Endodermal cell (in vitro differentiated cells): ENCODE measurements around the gene STXBP5. TPM values are rescaled to one million over a fixed set of nuclear protein-coding genes. Genes with fewer than 3 reads are reported as not detected.

ENCODE experiments used
- DNase-seq: peaks from one replicate; pipeline ENCODE4 v3.0.0-alpha.2; 2017
- H3K27ac ChIP-seq: 2 replicates; pipeline ENCODE4 v1.5.1; 2013; ENCODE audit warnings: mild to moderate bottlenecking, low read depth, low read length, moderate library complexity
- H3K27me3 ChIP-seq: 2 replicates; pipeline ENCODE4 v1.6.1; 2013; ENCODE audit warnings: mild to moderate bottlenecking, low read length, moderate library complexity; ENCODE audit not compliant: insufficient read depth, control insufficient read depth, poor library complexity, severe bottlenecking
- H3K36me3 ChIP-seq: 2 replicates; pipeline ENCODE4 v1.7.0; 2013; ENCODE audit warnings: mild to moderate bottlenecking, low read length, moderate library complexity; ENCODE audit not compliant: control insufficient read depth, insufficient read depth
- H3K4me1 ChIP-seq: one replicate; pipeline ENCODE4 v1.7.0; 2013; ENCODE audit warnings: low read length; ENCODE audit not compliant: control insufficient read depth, insufficient read depth
- H3K4me3 ChIP-seq: 2 replicates; pipeline ENCODE4 v1.5.1; 2013; ENCODE audit warnings: mild to moderate bottlenecking, low read length, moderate library complexity
- H3K9ac ChIP-seq: 2 replicates; pipeline ENCODE4 v1.6.1; 2013; ENCODE audit warnings: mild to moderate bottlenecking, low read length, moderate library complexity; ENCODE audit not compliant: poor library complexity, severe bottlenecking; ENCODE audit errors: extremely low read depth
- H3K9me3 ChIP-seq: 2 replicates; pipeline ENCODE4 v1.6.1; 2013; ENCODE audit warnings: mild to moderate bottlenecking, low read length, moderate library complexity; ENCODE audit not compliant: control insufficient read depth
- H3K27ac Mint-ChIP-seq: 2 replicates; pipeline ENCODE4 v1.8.0; 2020; ENCODE audit warnings: mixed read lengths
- H3K27me3 Mint-ChIP-seq: 2 replicates; pipeline ENCODE4 v1.8.0; 2021; ENCODE audit warnings: mild to moderate bottlenecking, mixed read lengths; ENCODE audit not compliant: insufficient read depth
- H3K36me3 Mint-ChIP-seq: 2 replicates; pipeline ENCODE4 v1.8.0; 2020; ENCODE audit warnings: low read depth, mixed read lengths
- H3K4me1 Mint-ChIP-seq: 2 replicates; pipeline ENCODE4 v1.8.0; 2020; ENCODE audit warnings: mixed read lengths
- H3K4me3 Mint-ChIP-seq: 2 replicates; pipeline ENCODE4 v1.8.0; 2020; ENCODE audit warnings: mild to moderate bottlenecking, moderate library complexity, mixed read lengths
- H3K9me3 Mint-ChIP-seq: 2 replicates; pipeline ENCODE4 v1.8.0; 2020; ENCODE audit warnings: mild to moderate bottlenecking, mixed read lengths
- CTCF ChIP-seq: fragments of 200-600 bp; sonication (generic); conservative IDR thresholded peaks from 2 replicates; pipeline ENCODE4 v1.5.0; 2021; ENCODE audit warnings: antibody characterized with exemption, mild to moderate bottlenecking
- WGBS, 2 experiments: methylation state at CpG; one replicate each; pipeline versions ENCODE4 v1.1.5 to v1.1.7; 2013; ENCODE audit warnings: missing lambda C conversion rate in 2 of 2, mixed read lengths in 1 of 2; ENCODE audit not compliant: insufficient coverage in 1 of 2, insufficient read length in 1 of 2; 5-methylcytosine and 5-hydroxymethylcytosine counted together
- total RNA-seq, 2 donors: library from RNA; stranded (reverse); fragmentation: NEBNext Ultra II Directional in 1 of 2; extraction: Animal tissue kit (Norgen Biotek cat#: 25700) in 1 of 2; gene quantifications; 2 replicates in 1 of 2; 3 replicates in 1 of 2; pipeline ENCODE4 v1.2.1, GENCODE V29; 2021

The STXBP5 gene
- total RNA-seq, 2 donors from 2014 or later = 19.2 to 25.2 TPM

- Mint-ChIP-seq H3K4me3 (no peak overlapping the region), H3K27ac (no peak overlapping the region), H3K4me1 (peaks cover 26% of the 10 kb centered on the region), H3K36me3 (peaks cover 12% of the 10 kb centered on the region), H3K27me3 (no peaks in the 10 kb centered on the region), H3K9me3 (no peaks in the 10 kb centered on the region)
- Histone ChIP-seq H3K4me1 (peaks cover 7% of the 10 kb centered on the region), H3K36me3 (peaks cover 8% of the 10 kb centered on the region), H3K4me3 (no peak overlapping the region), H3K27me3 (no peaks in the 10 kb centered on the region), H3K9me3 (no peaks in the 10 kb centered on the region), H3K27ac (no peak overlapping the region), H3K9ac (no peak overlapping the region)
- WGBS, 2 experiments = 94 to 100% methylated on average over 2 of the region's 2 CpGs
- DNase-seq = no peak
- TF ChIP-seq CTCF = no peak
These were observed 7.1 kb downstream of the STXBP5 start for GRCh38 chr6:147211349-147211748.

GRCh38 chr6:147211831-147212230, 7.6 kb downstream of the STXBP5 start:
- no peak overlapping the region for H3K27ac Mint-ChIP-seq
- 94 to 95% methylated on average over 2 to 4 of the region's 4 CpGs for WGBS, 2 experiments

GRCh38 chr6:147212622-147213021, 8.4 kb downstream of the STXBP5 start:
- H3K9ac ChIP-seq = no peak overlapping the region
- no peak overlapping the region for H3K27ac ChIP-seq
- H3K4me1 Mint-ChIP-seq = peaks cover 20% of the 10 kb centered on the region
- H3K4me3 ChIP-seq = no peak overlapping the region
- H3K4me3 Mint-ChIP-seq = no peak overlapping the region
- H3K9me3 ChIP-seq = no peaks in the 10 kb centered on the region
- H3K27ac Mint-ChIP-seq = no peak overlapping the region
- 100% methylated on average over 1 of the region's 1 CpG; no CpG with 5 or more reads in 1 of the 2 experiments for WGBS, 2 experiments
- peaks cover 8% of the 10 kb centered on the region for H3K36me3 ChIP-seq
- H3K36me3 Mint-ChIP-seq = peaks cover 14% of the 10 kb centered on the region
- H3K9me3 Mint-ChIP-seq = no peaks in the 10 kb centered on the region
- no peak for DNase-seq
- no peak for TF ChIP-seq CTCF
- no peaks in the 10 kb centered on the region for H3K27me3 ChIP-seq
- peaks cover 7% of the 10 kb centered on the region for H3K4me1 ChIP-seq
- no peaks in the 10 kb centered on the region for H3K27me3 Mint-ChIP-seq

More at GRCh38 chr6:147211831-147212230, 7.6 kb downstream of the STXBP5 start:
- no peaks in the 10 kb centered on the region for H3K27me3 ChIP-seq
- H3K36me3 ChIP-seq = peaks cover 8% of the 10 kb centered on the region
- TF ChIP-seq CTCF = no peak
- no peak overlapping the region for H3K4me3 Mint-ChIP-seq
- H3K9me3 ChIP-seq = no peaks in the 10 kb centered on the region
- DNase-seq = no peak
- H3K4me1 ChIP-seq = peaks cover 7% of the 10 kb centered on the region
- H3K4me1 Mint-ChIP-seq = peaks cover 25% of the 10 kb centered on the region
- H3K9ac ChIP-seq = no peak overlapping the region
- H3K27ac ChIP-seq = no peak overlapping the region
- H3K36me3 Mint-ChIP-seq = peaks cover 13% of the 10 kb centered on the region
- H3K27me3 Mint-ChIP-seq = no peaks in the 10 kb centered on the region
- no peak overlapping the region for H3K4me3 ChIP-seq
- no peaks in the 10 kb centered on the region for H3K9me3 Mint-ChIP-seq
